ENCODE results near the gene TENM3.
"Not testable (repeated sequence)": the region's sequence is repeated elsewhere in the genome, so short reads cannot be mapped to it uniquely, and the experiment has no call there.

The TENM3 gene

GRCh38 chr4:182243204-182243603 lies at the start of gene TENM3:
TENM3 (plus strand) TSS chr4:182243402; CDS start chr4:182324021, 80,619 bp downstream.
- DNase-seq: not testable (repeated sequence)

DNA sequence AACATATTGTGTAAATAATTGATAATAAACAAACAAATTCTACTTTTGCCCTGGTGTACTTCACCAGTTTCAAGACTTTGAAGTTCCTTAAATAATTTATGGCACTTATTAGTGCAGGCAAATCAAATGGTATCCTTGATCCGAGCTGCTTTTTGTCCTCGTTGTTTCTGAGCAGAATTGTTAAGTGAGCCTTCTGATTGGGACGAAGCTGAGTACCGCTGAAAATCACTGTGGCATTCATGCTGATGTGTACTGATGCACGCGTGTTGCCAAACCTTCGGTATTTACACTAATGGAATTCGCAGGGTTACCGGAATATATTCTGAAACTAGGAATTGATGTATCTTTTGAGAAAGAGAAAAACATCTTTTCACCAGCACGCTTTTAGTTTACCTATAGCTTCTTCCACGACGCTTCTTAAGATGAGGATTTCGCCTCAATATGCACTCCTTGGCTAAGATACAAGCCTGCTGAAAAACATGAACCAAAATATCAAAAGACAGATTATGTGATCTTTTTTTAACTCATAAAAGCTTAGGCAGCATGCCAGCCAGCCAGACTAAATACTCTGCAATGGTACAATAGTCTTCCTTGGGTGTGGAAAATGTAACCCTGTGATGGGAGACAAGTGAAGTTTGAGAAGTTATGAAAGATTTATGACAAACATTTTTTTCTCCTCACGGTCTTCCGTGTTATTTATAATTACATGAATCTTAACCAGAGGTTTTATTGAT lies 48.9 kb upstream of the TENM3 start:
- no peak for DNase-seq

DNA sequence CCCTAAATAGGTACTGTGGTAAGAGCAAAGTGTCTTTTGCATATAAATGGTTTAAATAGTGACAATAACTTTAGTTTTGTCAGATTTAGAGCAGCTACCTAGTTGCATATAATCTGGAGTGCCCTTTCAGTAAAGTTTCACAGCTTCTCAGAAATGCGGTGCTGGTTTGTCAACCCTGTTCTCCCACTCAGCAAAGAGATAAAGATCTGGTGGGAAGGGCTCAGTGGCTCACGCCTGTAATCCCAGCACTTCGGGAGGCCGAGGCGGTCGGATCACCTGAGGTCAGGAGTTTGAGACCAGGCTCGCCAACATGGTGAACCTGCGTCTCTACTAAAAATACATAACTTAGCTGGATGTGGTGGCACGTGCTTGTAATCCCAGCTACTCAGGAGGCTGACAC lies 45.6 kb upstream of the TENM3 start:
- DNase-seq: no peak

- DNase-seq: no peak
Measured at GRCh38 chr4:182201871-182202270, 41.3 kb upstream of the TENM3 start.

GRCh38 chr4:182202650-182203049 lies 40.6 kb upstream of the TENM3 start:
- no peak for DNase-seq

DNA sequence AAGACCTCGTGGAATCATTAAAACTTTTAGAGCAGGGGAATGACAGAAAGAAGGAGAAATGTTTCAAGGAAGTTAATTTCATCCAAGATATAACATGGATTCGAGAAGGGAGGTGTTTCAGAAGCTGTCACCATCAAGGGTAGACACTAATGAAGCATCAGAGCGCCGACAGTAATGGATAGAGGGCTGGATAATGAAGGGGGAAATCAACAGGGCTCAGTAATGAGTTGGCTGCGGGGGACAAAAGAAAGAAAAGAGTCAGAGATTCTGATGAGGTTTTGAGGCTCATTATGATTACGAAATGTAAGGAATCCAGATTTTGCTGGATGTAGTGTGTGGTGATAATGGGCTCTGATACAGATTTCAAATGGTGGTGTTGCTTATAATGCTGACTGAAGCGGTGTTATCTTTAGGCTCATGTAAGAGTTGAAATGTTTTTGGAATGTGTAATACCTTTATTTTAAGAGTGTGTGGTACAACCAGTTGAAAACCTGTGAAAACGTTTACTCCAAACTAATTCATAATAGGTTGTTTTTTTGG lies 39.3 kb upstream of the TENM3 start:
- no peak for DNase-seq

DNA sequence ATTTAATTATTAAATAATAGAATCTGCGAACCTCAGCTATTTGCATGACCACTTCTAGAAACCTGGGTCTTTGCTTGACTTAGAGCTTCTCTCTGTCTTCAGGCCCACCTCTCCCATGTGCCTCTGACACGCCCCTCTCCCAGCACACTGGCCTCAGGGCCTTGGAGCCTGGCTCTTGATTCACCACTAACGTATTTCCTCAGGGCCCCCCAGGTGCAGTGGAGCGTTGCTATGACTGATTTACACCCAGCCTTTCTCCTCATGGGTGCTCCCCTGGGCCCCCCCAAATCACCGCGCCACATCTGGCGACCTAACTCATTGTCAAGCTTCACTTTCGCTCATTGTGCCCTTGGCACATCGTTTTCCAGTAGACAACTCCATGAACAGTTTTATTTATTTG lies 37.9 kb upstream of the TENM3 start:
- DNase-seq: no peak

DNA sequence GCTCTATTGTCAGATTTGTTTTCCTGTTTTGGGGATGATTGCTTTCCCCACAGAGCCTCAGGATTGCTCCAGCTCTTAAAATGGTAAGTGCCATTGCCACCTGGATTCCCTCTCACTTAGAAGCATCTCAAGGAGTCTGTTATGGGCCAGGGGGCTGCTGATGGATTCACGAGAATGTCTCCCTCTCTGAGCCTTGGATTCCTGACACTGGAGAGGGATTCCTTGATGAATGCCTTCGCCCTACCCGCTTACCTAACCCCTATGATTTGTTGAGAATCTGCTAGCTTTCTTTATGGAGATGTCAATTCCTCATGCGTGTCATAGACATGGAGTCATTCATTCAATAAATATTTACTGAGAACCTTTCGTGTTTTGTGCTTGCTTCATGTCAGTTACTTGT lies 36.9 kb upstream of the TENM3 start:
- DNase-seq: no peak

- DNase-seq: no peak
Measured at GRCh38 chr4:182206916-182207315, 36.3 kb upstream of the TENM3 start.

- DNase-seq: no peak
Measured at GRCh38 chr4:182207830-182208396, 35.3 kb upstream of the TENM3 start.

GRCh38 chr4:182208526-182209050 lies 34.6 kb upstream of the TENM3 start:
- DNase-seq: no peak

- DNase-seq: no peak
Measured at GRCh38 chr4:182212211-182212761, 30.9 kb upstream of the TENM3 start.

GRCh38 chr4:182213004-182213403 lies 30.2 kb upstream of the TENM3 start:
- DNase-seq: no peak

DNA sequence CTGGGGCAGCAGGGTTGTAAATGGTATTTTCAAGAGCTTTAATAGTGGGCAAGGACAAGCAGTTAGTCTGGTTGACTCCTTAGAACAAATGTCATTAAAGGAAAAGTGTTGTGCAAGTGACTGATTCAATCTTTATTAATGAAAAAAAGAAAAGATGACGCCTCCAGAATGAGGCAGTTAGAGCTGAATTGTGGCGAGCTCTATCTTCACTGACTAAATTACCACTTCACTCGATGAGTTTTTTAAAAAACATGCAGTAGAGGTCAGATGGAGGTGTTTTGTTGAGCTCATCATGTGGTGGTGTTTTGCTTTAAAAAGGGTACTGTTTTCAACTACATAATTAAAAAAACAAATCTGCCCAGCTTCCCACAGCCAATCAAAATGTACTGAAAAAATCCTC lies 28.1 kb upstream of the TENM3 start:
- DNase-seq: no peak

DNA sequence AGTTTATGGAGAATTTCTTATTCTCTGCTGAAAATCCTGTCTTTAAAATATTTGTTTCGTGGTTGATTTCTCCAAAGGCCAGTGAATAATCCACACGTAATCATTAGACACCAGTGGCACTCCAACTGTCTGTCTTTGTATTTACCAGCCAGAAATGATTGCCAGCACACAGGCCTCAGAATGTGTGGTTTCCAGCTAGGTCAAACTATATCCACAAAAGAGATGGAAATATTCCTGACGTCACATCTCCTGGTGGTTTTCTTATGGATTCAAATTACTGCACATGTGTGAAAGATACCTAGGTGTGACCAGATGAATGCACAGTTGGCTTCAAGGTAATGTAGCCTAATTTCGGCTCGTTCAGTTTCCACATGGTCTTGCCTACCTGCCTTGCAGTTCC lies 27.2 kb upstream of the TENM3 start:
- no peak for DNase-seq

GRCh38 chr4:182219411-182220056 lies 23.7 kb upstream of the TENM3 start:
- DNase-seq: no peak

DNA sequence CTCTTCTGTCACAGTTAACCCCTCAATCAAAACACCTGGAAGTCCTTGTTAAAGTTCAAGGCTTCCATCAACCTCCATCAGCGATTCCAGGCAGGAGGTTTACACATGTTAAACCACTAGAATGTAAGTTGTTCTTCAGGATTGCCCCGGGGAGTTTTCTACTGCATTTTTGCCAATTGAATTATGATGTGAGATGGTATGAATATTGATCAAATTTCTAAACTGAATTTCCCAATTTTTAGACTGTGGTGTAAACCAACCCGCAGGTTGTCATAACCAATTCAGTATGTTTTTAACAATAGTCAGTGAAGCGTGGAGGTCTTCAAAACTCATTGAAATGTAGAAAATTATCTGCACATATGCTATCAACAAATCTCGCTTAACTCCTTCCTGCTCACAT lies 21.2 kb upstream of the TENM3 start:
- DNase-seq: no peak

GRCh38 chr4:182222766-182223165 lies 20.4 kb upstream of the TENM3 start:
- no peak for DNase-seq

DNA sequence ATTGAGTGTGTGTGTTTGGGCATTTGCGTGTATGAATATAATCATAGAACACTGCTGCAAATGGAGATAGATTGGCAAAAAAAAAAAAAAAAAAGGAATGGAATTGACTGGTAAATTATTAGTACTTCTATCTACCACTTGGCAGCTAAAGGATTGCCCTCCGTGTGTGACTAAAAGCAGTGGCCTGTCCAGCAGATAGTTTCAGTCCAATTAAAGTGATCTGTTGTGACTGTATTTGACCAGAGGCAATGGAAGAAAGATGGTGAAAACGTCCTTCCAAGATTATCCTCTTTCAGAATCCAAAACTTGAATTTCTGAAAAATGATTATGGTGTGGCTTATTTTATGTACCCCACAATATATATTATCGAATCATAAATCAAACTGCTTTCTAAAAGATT lies 19.5 kb upstream of the TENM3 start:
- no peak for DNase-seq

GRCh38 chr4:182224192-182224850 lies 18.9 kb upstream of the TENM3 start:
- no peak for DNase-seq

DNA sequence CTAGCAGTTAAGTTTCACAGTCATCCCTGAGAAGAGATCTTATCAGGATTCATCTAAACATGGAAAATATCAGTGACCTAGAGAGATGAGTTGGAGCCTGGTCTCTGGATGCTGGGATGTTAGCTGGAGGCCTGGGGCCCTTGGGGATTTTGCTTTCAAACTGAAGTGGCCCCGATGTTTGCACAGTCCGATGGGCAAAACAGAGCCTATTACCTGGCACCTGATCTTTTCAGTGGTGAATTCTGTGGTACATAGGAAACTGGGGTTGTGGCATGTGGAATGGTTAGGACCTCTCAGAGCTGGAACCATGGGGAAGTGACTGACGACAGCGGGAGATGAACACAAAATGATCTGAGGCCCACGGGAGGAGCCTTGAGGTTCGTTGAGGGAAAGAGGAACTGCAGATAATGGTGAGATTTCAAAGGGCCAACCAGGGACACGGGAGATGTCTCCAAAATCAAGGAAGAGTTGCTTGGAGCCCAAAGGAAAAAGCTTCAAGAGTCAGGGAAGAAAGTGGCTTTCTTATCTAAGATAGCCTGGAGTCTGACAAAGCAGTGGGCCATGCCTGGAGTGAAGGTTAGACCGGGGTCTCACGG lies 17.8 kb upstream of the TENM3 start:
- no peak for DNase-seq

DNA sequence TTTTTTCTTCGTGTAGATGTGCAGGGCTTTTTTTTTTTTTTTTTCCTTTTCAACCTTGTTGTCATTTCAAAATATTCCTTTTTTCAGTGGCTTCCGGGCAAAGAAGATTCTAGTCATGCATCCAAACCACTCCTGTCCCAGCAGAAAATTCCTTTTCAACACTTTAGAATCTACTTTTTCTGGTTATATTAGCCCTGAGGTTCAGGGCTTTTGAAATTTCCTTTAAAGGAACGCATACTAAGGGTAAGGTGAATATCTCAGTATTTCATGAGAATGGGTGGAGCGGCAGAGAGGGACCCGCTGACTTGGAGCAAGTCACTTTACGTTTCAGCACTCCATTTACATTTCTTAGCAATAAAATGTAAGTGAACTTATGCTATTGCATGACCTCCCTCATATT lies 15.6 kb upstream of the TENM3 start:
- DNase-seq: no peak
